OCI-LY1 (cell line): ENCODE results near the gene ETNK2.

Source experiments
- EZH2 ChIP-seq: fragments of 200-600 bp; sonication (generic), shearing (Covaris generic); IDR thresholded peaks from 2 replicates; pipeline ENCODE4 v1.8.0; 2017; ENCODE audit warnings: borderline replicate concordance, mixed run types, mild to moderate bottlenecking, antibody characterized with exemption, low read length, moderate library complexity, mixed read lengths
- TF ChIP-seq, protein P1 (sequence below): fragments of 200-600 bp; sonication (generic), shearing (Covaris generic); IDR thresholded peaks from 2 replicates; pipeline ENCODE4 v1.5.1; 2017; ENCODE audit warnings: mild to moderate bottlenecking, antibody characterized with exemption, low read length, moderate library complexity, mixed read lengths

DNA sequence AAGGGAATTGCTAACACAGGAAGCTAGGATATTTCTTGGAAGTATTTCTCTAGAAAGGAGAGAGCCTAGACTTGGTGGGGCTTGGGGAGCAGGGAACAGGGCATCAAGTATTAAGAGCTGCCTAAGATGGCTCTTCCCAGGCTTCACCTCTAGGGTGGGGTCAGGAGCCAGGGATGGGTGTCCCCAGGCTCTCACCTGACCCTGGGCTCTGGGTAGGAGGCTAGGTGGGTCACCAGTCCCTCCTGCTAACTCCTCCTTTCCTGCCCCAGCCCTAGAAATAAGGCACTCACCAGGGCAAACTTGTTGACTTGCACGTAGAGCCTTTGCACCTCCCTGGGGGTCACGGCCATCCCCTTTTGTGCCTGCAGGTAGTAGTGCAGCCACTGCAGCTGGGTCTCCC lies 15.0 kb downstream of the ETNK2 start:
- TF ChIP-seq, protein P1, sequence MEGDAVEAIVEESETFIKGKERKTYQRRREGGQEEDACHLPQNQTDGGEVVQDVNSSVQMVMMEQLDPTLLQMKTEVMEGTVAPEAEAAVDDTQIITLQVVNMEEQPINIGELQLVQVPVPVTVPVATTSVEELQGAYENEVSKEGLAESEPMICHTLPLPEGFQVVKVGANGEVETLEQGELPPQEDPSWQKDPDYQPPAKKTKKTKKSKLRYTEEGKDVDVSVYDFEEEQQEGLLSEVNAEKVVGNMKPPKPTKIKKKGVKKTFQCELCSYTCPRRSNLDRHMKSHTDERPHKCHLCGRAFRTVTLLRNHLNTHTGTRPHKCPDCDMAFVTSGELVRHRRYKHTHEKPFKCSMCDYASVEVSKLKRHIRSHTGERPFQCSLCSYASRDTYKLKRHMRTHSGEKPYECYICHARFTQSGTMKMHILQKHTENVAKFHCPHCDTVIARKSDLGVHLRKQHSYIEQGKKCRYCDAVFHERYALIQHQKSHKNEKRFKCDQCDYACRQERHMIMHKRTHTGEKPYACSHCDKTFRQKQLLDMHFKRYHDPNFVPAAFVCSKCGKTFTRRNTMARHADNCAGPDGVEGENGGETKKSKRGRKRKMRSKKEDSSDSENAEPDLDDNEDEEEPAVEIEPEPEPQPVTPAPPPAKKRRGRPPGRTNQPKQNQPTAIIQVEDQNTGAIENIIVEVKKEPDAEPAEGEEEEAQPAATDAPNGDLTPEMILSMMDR = no peak
- TF ChIP-seq EZH2 = no peak
